HEK293T (cell line): ENCODE data around the gene POPDC2.

ENCODE experiments used
- BHLHE40 ChIP-seq: fragments of 450-650 bp; IDR thresholded peaks from 2 replicates; pipeline ENCODE4 v1.6.1; 2016; ENCODE audit warnings: mild to moderate bottlenecking, moderate library complexity, borderline replicate concordance
- L3MBTL2 ChIP-seq: fragments of 450-650 bp; conservative IDR thresholded peaks from 2 replicates; pipeline ENCODE4 v1.6.1; 2016; ENCODE audit warnings: mild to moderate bottlenecking
- SP1 ChIP-seq: fragments of 450-650 bp; IDR thresholded peaks from 2 replicates; pipeline ENCODE4 v1.6.1; 2017

DNA sequence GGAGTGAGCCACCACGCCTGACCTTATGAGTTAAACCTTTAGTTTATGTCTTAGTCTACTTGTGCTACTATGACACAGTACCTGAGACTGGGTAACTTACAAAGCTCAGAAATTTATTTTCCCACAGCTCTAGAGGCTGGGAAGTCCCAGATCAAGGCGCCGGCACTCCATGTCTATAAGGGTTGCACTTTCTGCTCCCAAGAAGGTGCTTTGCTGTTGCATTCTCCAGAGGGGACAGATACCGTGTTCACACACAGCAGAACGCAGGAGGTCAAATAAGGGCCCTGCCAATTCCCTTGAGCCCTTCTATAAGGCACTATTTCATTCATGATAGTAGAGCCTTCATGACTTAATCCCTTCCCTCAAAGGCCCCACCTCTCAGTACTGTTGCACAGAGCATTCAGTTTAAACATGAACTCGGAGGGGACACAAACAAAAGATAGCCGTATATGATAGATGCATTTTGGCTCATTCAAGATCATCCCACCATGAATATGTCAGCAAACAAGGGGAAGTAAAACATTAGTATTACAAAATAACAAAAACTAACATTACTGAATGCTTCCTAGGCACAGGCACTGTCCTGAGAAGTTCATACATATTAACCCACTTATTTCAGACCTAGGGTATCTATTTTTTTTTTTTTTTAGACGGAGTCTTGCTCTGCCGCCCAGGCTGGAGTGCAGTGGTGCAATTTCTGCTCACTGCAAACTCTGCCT, 36.2 kb downstream of the POPDC2 start:
- TF ChIP-seq BHLHE40 (no peak), SP1 (no peak), L3MBTL2 (no peak)
